Hepatocyte (in vitro differentiated cells): Measurements from ENCODE around the gene IFT22. TPM values are rescaled to one million over a fixed set of nuclear protein-coding genes. Genes with fewer than 3 reads are reported as not detected.

Experiments
- DNase-seq: peaks from one replicate; pipeline ENCODE4 v3.0.0-alpha.2; 2016; ENCODE audit warnings: low spot score
- H2AFZ ChIP-seq: fragments of 200-600 bp; sonication (generic); 2 replicates; pipeline ENCODE4 v1.6.0; 2016; ENCODE audit warnings: antibody characterized with exemption, mild to moderate bottlenecking
- H3K27ac ChIP-seq: fragments of 200-600 bp; sonication (generic); 2 replicates; pipeline ENCODE4 v1.5.1; 2016; ENCODE audit warnings: mild to moderate bottlenecking
- H3K27me3 ChIP-seq: fragments of 200-600 bp; sonication (generic); 2 replicates; pipeline ENCODE4 v1.6.1; 2016
- H3K36me3 ChIP-seq: fragments of 200-600 bp; sonication (generic); replicated peaks from 2 replicates; pipeline ENCODE4 v1.5.1; 2016; ENCODE audit warnings: low read depth; ENCODE audit not compliant: insufficient read depth
- H3K4me1 ChIP-seq: fragments of 200-600 bp; sonication (generic); 2 replicates; pipeline ENCODE4 v1.5.1; 2016; ENCODE audit warnings: mild to moderate bottlenecking, moderate library complexity; ENCODE audit not compliant: insufficient read depth
- H3K4me2 ChIP-seq: fragments of 200-600 bp; sonication (generic); 2 replicates; pipeline ENCODE4 v1.6.0; 2016
- H3K4me3 ChIP-seq: fragments of 200-600 bp; sonication (generic); 2 replicates; pipeline ENCODE4 v1.5.1; 2016; ENCODE audit warnings: mild to moderate bottlenecking
- H3K79me2 ChIP-seq: fragments of 200-600 bp; sonication (generic); 2 replicates; pipeline ENCODE4 v1.6.0; 2017; ENCODE audit warnings: mild to moderate bottlenecking
- H3K9me2 ChIP-seq: fragments of 200-600 bp; sonication (generic); replicated peaks from 2 replicates; pipeline ENCODE4 v1.6.0; 2017; ENCODE audit warnings: mild to moderate bottlenecking; ENCODE audit not compliant: insufficient read depth
- H3K9me3 ChIP-seq: fragments of 200-600 bp; sonication (generic); 2 replicates; pipeline ENCODE4 v1.5.1; 2016; ENCODE audit warnings: low read depth, mild to moderate bottlenecking
- H4K20me1 ChIP-seq: fragments of 200-600 bp; sonication (generic); 2 replicates; pipeline ENCODE4 v1.6.0; 2016; ENCODE audit warnings: mild to moderate bottlenecking; ENCODE audit not compliant: insufficient read depth, poor library complexity, severe bottlenecking
- CTCF ChIP-seq: fragments of 200-600 bp; sonication (generic); IDR thresholded peaks from 2 replicates; pipeline ENCODE4 v1.5.1; 2016; ENCODE audit warnings: antibody characterized with exemption, mild to moderate bottlenecking; ENCODE audit not compliant: poor library complexity
- EZH2 ChIP-seq: fragments of 200-600 bp; sonication (generic); IDR thresholded peaks from 2 replicates; pipeline ENCODE4 v1.6.1; 2016; ENCODE audit warnings: antibody characterized with exemption, mild to moderate bottlenecking, borderline replicate concordance
- EZH2phosphoT487 ChIP-seq: fragments of 200-600 bp; sonication (generic); IDR thresholded peaks from one replicate; pipeline ENCODE4 v1.6.1; 2018; ENCODE audit warnings: antibody characterized with exemption, mild to moderate bottlenecking, low read depth, moderate library complexity; ENCODE audit not compliant: unreplicated experiment, severe bottlenecking
- WGBS: methylation state at CpG from one replicate; pipeline ENCODE4 v1.1.6; 2016; ENCODE audit warnings: low lambda C conversion rate; ENCODE audit errors: missing lambda C conversion rate; 5-methylcytosine and 5-hydroxymethylcytosine counted together
- polyA plus RNA-seq: library from polyadenylated mRNA; unstranded; fragments of >200 nt; fragmentation: Nextera tagmentation; extraction: Ambion mirVana; gene quantifications from 2 replicates; pipeline ENCODE4 v1.2.1, GENCODE V29; 2016
- total RNA-seq: library from RNA; depleted of rRNA; stranded (reverse); fragments of >200 nt; gene quantifications from 2 replicates; pipeline ENCODE4 v1.2.3, GENCODE V29; 2014

Gene IFT22
- total and polyA plus RNA-seq, 2 experiments from 2014 or later, result 24.2 to 42.2 TPM

- no peak overlapping the region for H2AFZ ChIP-seq
- H3K79me2 ChIP-seq, result no peaks in the 10 kb centered on the region
- H3K4me3 ChIP-seq, result no peak overlapping the region
- H3K4me2 ChIP-seq, result no peak overlapping the region
- DNase-seq, result no peak
- no peaks in the 10 kb centered on the region for H3K27me3 ChIP-seq
- H4K20me1 ChIP-seq, result no peaks in the 10 kb centered on the region
- no peaks in the 10 kb centered on the region for H3K36me3 ChIP-seq
- H3K9me3 ChIP-seq, result no peaks in the 10 kb centered on the region
- H3K4me1 ChIP-seq, result no peaks in the 10 kb centered on the region
- no peak overlapping the region for H3K27ac ChIP-seq
- no peaks in the 10 kb centered on the region for H3K9me2 ChIP-seq
- WGBS, result 47% methylated on average over 15 of the region's 15 CpGs
- TF ChIP-seq EZH2 (no peak), EZH2phosphoT487 (no peak), CTCF (no peak)
Measured at GRCh38 chr7:101330011-101330484, 8.4 kb upstream of the IFT22 start.

GRCh38 chr7:101328159-101328558, 6.5 kb upstream of the IFT22 start:
- Histone ChIP-seq H3K4me3 (no peak overlapping the region), H3K27me3 (no peaks in the 10 kb centered on the region), H2AFZ (no peak overlapping the region), H3K79me2 (no peaks in the 10 kb centered on the region), H3K36me3 (no peaks in the 10 kb centered on the region), H3K9me3 (no peaks in the 10 kb centered on the region), H3K4me2 (no peak overlapping the region), H3K4me1 (no peaks in the 10 kb centered on the region), H3K9me2 (no peaks in the 10 kb centered on the region), H4K20me1 (no peaks in the 10 kb centered on the region), H3K27ac (no peak overlapping the region)
- DNase-seq, result no peak
- WGBS, result 91% methylated on average over 5 of the region's 5 CpGs
- TF ChIP-seq EZH2phosphoT487 (no peak), EZH2 (no peak), CTCF (no peak)

GRCh38 chr7:101319401-101319800, 2.2 kb downstream of the IFT22 start:
- no peaks in the 10 kb centered on the region for H3K9me3 ChIP-seq
- 91% methylated on average over 5 of the region's 5 CpGs for WGBS
- H3K27me3 ChIP-seq, result no peaks in the 10 kb centered on the region
- H3K9me2 ChIP-seq, result no peaks in the 10 kb centered on the region
- H4K20me1 ChIP-seq, result no peaks in the 10 kb centered on the region
- peaks cover 12% of the 10 kb centered on the region for H3K79me2 ChIP-seq
- H3K27ac ChIP-seq, result no peak overlapping the region
- no peak overlapping the region for H2AFZ ChIP-seq
- peaks cover 6% of the 10 kb centered on the region for H3K4me1 ChIP-seq
- DNase-seq, result no peak
- no peak overlapping the region for H3K4me2 ChIP-seq
- TF ChIP-seq CTCF, result no peak
- no peak for TF ChIP-seq EZH2
- no peak for TF ChIP-seq EZH2phosphoT487
- no peaks in the 10 kb centered on the region for H3K36me3 ChIP-seq
- no peak overlapping the region for H3K4me3 ChIP-seq

GRCh38 chr7:101315336-101315735, 6.3 kb downstream of the IFT22 start:
- WGBS, result 7% methylated on average over 1 of the region's 1 CpG

More at GRCh38 chr7:101315336-101315735, 6.3 kb downstream of the IFT22 start:
- H3K4me2 ChIP-seq, result no peak overlapping the region
- DNase-seq, result peak; percentile 64
- H2AFZ ChIP-seq, result no peak overlapping the region
- no peak overlapping the region for H3K27ac ChIP-seq
- H3K9me3 ChIP-seq, result no peaks in the 10 kb centered on the region
- no peaks in the 10 kb centered on the region for H4K20me1 ChIP-seq
- H3K4me3 ChIP-seq, result no peak overlapping the region
- H3K36me3 ChIP-seq, result no peaks in the 10 kb centered on the region
- TF ChIP-seq EZH2phosphoT487 (no peak), CTCF (peak; percentile 66)
- H3K79me2 ChIP-seq, result peaks cover 4% of the 10 kb centered on the region
- H3K9me2 ChIP-seq, result no peaks in the 10 kb centered on the region
- H3K4me1 ChIP-seq, result no peaks in the 10 kb centered on the region
- H3K27me3 ChIP-seq, result no peaks in the 10 kb centered on the region
